Stimulated activated CD4-positive, alpha-beta T cell treated with anti-CD3 and anti-CD28 coated beads, Interleukin-12 subunit alpha, Interleukin-12 subunit beta, amount 100 ng/mL, for 4 hours (primary cell): ENCODE measurements around the gene GREB1L.

Experiments used
- DNase-seq: peaks from one replicate; pipeline ENCODE4 v3.0.0-alpha.2; 2020

The GREB1L gene

GRCh38 chr18:21452796-21453510, 210.9 kb downstream of the GREB1L start:
- DNase-seq, result no peak

- no peak for DNase-seq
Observed at GRCh38 chr18:21453511-21453901, 211.5 kb downstream of the GREB1L start.

GRCh38 chr18:21454725-21455124, 212.7 kb downstream of the GREB1L start:
- no peak for DNase-seq

- DNase-seq, result no peak
Observed at GRCh38 chr18:21456428-21457178, 214.6 kb downstream of the GREB1L start.

- no peak for DNase-seq
Observed at GRCh38 chr18:21457179-21457535, 215.1 kb downstream of the GREB1L start.

GRCh38 chr18:21458310-21458709, 216.3 kb downstream of the GREB1L start:
- no peak for DNase-seq

GRCh38 chr18:21458788-21459187, 216.8 kb downstream of the GREB1L start:
- no peak for DNase-seq

- no peak for DNase-seq
Observed at GRCh38 chr18:21459706-21460286, 217.8 kb downstream of the GREB1L start.

GRCh38 chr18:21461460-21461859, 219.4 kb downstream of the GREB1L start:
- no peak for DNase-seq

GRCh38 chr18:21463718-21464117, 221.7 kb downstream of the GREB1L start:
- DNase-seq, result no peak

- no peak for DNase-seq
Observed at GRCh38 chr18:21468514-21469164, 226.6 kb downstream of the GREB1L start.

- DNase-seq, result no peak
Observed at GRCh38 chr18:21472741-21473140, 230.7 kb downstream of the GREB1L start.

GRCh38 chr18:21474621-21475020, 232.6 kb downstream of the GREB1L start:
- no peak for DNase-seq

- DNase-seq, result no peak
Observed at GRCh38 chr18:21479721-21480120, 237.7 kb downstream of the GREB1L start.

GRCh38 chr18:21481739-21482138, 239.7 kb downstream of the GREB1L start:
- no peak for DNase-seq

- no peak for DNase-seq
Observed at GRCh38 chr18:21483051-21483450, 241.0 kb downstream of the GREB1L start.

- no peak for DNase-seq
Observed at GRCh38 chr18:21484851-21485636, 243.0 kb downstream of the GREB1L start.

- no peak for DNase-seq
Observed at GRCh38 chr18:21486905-21487437, 244.9 kb downstream of the GREB1L start.

GRCh38 chr18:21489119-21489750, 247.2 kb downstream of the GREB1L start:
- peak; percentile 1 for DNase-seq

- DNase-seq, result no peak
Observed at GRCh38 chr18:21489919-21490495, 248.0 kb downstream of the GREB1L start.

GRCh38 chr18:21490748-21491147, 248.7 kb downstream of the GREB1L start:
- no peak for DNase-seq
